Measurements from ENCODE around the gene TMEM92.

Gene TMEM92

DNA sequence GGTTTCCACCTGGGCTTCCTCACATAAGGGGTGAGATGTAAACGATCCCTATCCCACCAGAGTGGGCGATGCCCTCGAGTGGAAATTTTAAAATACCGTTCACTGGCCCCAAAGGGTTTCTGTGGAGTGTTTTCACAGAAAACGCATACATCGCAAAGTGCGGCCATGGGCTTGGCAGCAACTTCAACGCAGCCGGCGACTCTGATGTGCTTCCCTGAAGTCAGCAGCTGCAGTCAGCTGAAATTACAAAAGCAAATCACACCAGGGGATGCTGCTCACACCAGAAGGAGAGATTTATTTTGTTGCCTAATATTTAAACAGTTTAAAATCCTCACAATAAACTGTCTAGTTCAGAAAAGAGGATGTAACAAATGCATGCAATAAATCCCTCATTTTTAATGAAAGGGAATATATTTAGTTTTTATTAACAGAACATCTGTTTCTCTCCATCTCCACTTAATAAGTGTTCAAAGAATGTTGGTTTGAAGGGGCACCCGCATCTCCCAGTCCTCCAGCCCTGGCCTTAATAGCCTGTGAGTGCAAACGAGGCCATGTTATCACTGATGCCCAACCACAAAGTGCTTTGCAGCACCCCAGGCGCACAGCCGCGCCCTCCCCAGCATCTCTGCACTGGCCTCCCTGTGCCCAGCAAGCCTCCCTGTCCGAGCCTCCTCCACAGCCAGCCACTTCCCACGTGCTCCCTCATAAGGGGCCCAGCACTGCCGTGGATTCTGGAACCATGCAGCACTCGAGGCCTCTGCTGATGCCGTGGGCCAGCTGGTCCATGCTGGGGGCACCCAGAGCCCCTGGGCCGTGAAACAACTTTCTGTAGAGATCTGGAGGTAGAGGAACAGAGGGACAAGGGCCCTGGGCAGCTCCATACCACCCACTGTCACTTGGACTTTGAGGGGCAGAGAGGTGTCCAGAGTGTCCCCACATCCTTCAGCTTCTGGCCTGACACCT, 54.4 kb downstream of the TMEM92 start:
- Histone ChIP-seq H3K27ac (no peak overlapping the region), H3K4me3 (ENCODE audit: low read depth, low read length) (no peak overlapping the region), H3K27me3 (replicated peaks) (no peaks in the 10 kb centered on the region), H3K36me3 (replicated peaks) (no peaks in the 10 kb centered on the region)
- TF ChIP-seq, protein P1, sequence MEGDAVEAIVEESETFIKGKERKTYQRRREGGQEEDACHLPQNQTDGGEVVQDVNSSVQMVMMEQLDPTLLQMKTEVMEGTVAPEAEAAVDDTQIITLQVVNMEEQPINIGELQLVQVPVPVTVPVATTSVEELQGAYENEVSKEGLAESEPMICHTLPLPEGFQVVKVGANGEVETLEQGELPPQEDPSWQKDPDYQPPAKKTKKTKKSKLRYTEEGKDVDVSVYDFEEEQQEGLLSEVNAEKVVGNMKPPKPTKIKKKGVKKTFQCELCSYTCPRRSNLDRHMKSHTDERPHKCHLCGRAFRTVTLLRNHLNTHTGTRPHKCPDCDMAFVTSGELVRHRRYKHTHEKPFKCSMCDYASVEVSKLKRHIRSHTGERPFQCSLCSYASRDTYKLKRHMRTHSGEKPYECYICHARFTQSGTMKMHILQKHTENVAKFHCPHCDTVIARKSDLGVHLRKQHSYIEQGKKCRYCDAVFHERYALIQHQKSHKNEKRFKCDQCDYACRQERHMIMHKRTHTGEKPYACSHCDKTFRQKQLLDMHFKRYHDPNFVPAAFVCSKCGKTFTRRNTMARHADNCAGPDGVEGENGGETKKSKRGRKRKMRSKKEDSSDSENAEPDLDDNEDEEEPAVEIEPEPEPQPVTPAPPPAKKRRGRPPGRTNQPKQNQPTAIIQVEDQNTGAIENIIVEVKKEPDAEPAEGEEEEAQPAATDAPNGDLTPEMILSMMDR (IDR thresholded peaks at IDR 0.05; ENCODE audit: low read depth, low read length, missing control alignments) = no peak
- no peak for DNase-seq
- in situ Hi-C loops (cut with HindIII; ENCODE audit: low pct_ligation_motif_present, low sequenced_read_pairs) = no loop called here

DNA sequence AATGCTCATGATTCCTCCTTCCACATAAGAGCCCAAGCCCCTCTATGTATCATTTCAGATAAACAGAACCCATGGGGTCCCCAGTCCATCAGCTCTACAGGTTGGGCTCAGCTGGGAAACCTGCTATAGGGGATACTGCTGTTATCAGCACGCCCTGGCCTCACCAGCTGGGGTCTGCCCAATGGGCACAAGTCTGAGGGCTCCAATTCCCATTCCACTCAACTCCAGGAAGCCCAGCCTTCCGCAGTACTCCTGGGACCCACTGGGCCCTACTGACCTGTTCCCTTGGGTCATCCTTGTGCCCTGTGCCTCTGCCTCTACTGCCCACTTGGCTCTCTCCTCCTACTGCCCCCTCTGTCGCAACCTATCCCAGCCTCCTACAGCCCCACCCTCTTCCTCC, 55.5 kb downstream of the TMEM92 start:
- Histone ChIP-seq H3K4me3 (ENCODE audit: low read depth, low read length) (no peak overlapping the region), H3K27me3 (replicated peaks) (no peaks in the 10 kb centered on the region), H3K27ac (no peak overlapping the region), H3K36me3 (replicated peaks) (no peaks in the 10 kb centered on the region)
- in situ Hi-C loops (cut with HindIII; ENCODE audit: low pct_ligation_motif_present, low sequenced_read_pairs) = no loop called here
- DNase-seq = no peak
- TF ChIP-seq, protein P1 (IDR thresholded peaks at IDR 0.05; ENCODE audit: low read depth, low read length, missing control alignments) = no peak

DNA sequence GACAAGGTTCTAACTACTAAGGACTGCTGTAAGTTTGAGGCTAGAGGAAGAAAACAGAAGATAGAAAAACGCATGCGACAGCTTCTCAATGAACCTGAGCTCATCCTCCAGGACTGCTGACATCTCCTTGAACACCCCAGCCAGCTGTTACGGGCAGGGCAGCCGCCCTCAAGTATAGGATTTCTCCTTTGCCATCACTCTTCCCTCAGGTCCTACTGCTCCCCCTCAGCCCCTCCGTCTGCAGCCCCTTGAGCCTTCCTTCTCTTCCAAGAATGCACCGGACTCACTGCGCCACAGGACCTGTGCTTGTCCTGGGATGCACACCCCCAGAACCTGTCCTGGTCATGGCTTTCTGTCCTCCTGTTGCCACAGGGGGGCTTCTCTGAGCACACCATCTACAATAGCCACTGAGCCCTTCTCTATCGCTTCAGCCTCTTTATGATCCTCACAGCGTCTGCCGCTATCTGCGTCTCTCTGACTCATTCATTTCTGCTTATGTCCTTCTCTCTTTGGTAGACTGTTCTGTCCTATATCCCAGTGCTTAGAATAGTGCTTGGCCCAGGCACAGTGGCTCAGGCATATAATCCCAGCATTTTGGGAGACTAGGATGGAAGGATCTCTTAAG, 56.0 kb downstream of the TMEM92 start:
- no peaks in the 10 kb centered on the region for H3K36me3 ChIP-seq (replicated peaks)
- no peak for DNase-seq
- in situ Hi-C loops (cut with HindIII; ENCODE audit: low pct_ligation_motif_present, low sequenced_read_pairs) = no loop called here

More for the DNA sequence above, 56.0 kb downstream of the TMEM92 start:
- TF ChIP-seq, protein P1 (IDR thresholded peaks at IDR 0.05; ENCODE audit: low read depth, low read length, missing control alignments) = no peak
- Histone ChIP-seq H3K27me3 (replicated peaks) (no peaks in the 10 kb centered on the region), H3K4me3 (ENCODE audit: low read depth, low read length) (no peak overlapping the region), H3K27ac (no peak overlapping the region)

Data from brain microvascular endothelial cell (primary cell).